HepG2 (cell line): ENCODE results near the gene ARL5B. TPM values are rescaled to one million over a fixed set of nuclear protein-coding genes. Genes with fewer than 3 reads are reported as not detected.

Source experiments
- ATAC-seq: fragments of 200-7000 bp; cut with Tn5 transposase; 3 replicates; pipeline ENCODE4 v1.9.1; 2020; ENCODE audit warnings: mild to moderate bottlenecking, moderate library complexity
- BruUV-seq: library from RNA; stranded (reverse); fragments of 400-500 nt; replicated peaks from 2 replicates; lab custom pipeline; 2021; lab: Mats Ljungman, UMichigan
- CTCF ChIA-PET: fragments of 300-600 bp; formaldehyde crosslinking; extraction: SDS; loops from one replicate; lab custom pipeline; 2021; ENCODE audit warnings: low total read pairs, inconsistent platforms, low intra/inter-chr PET ratio; lab: Yijun Ruan, JAX
- POLR2A ChIA-PET: fragments of 350-600 bp; sonication (Branson Sonifier 250); formaldehyde crosslinking; loops from one replicate; lab custom pipeline; 2020; ENCODE audit warnings: antibody characterized with exemption, inconsistent platforms; lab: Yijun Ruan, JAX
- DNase-seq: peaks from one replicate; pipeline ENCODE4 v3.0.0-alpha.2; 2015; ENCODE audit warnings: low spot score
- FAIRE-seq: peaks from 3 replicates; lab custom pipeline; 2011; peaks lifted over from hg19 to GRCh38; lab: Jason Lieb, UNC
- H2AFZ ChIP-seq: one replicate; pipeline ENCODE4 v1.6.1; 2011; ENCODE audit warnings: low read length, inconsistent platforms
- H3K27ac ChIP-seq: fragments of 300-600 bp; 3 replicates; pipeline ENCODE4 v1.8.0; 2011; ENCODE audit warnings: mixed run types, mild to moderate bottlenecking, mixed read lengths, low read length, inconsistent platforms; ENCODE audit not compliant: insufficient read depth; ENCODE audit errors: extremely low read length
- H3K27me3 ChIP-seq, 2 experiments: fragments of 200-600 bp in 1 of 2; 2 replicates in 1 of 2; 3 replicates in 1 of 2; pipeline versions ENCODE4 v1.6.0 to v1.8.0; 2011; ENCODE audit warnings: low read length in 2 of 2, mild to moderate bottlenecking in 2 of 2, moderate library complexity in 2 of 2, inconsistent platforms in 1 of 2; ENCODE audit not compliant: insufficient read depth in 2 of 2, control insufficient read depth in 1 of 2
- H3K36me3 ChIP-seq, 2 experiments: fragments of 200-600 bp in 1 of 2; replicated peaks in 1 of 2; 2 replicates in 1 of 2; 3 replicates in 1 of 2; pipeline versions ENCODE4 v1.5.1 to v1.8.0; 2011; ENCODE audit warnings: low read length in 2 of 2, inconsistent platforms in 1 of 2; ENCODE audit not compliant: insufficient read depth in 2 of 2, control insufficient read depth in 1 of 2
- H3K4me1 ChIP-seq: 2 replicates; pipeline ENCODE4 v1.5.1; 2012; ENCODE audit warnings: low read length, inconsistent platforms; ENCODE audit not compliant: insufficient read depth
- H3K4me2 ChIP-seq: 2 replicates; pipeline ENCODE4 v1.6.0; 2011; ENCODE audit warnings: low read depth, low read length, inconsistent platforms
- H3K4me3 ChIP-seq, 3 experiments: fragments of 200-600 bp in 1 of 3; sonication (generic), shearing (Covaris generic) in 1 of 3; replicated peaks in 1 of 3; 2 replicates each; pipeline ENCODE4 v1.5.1; 2011 to 2016; ENCODE audit warnings: low read length in 3 of 3, inconsistent platforms in 2 of 3, low read depth in 2 of 3, mild to moderate bottlenecking in 2 of 3, control low read depth in 1 of 3, mixed read lengths in 1 of 3; ENCODE audit not compliant: insufficient read depth in 1 of 3
- H3K79me2 ChIP-seq: one replicate; pipeline ENCODE4 v1.6.1; 2011; ENCODE audit warnings: low read length, inconsistent platforms; ENCODE audit not compliant: insufficient read depth
- H3K9ac ChIP-seq: 2 replicates; pipeline ENCODE4 v1.6.0; 2011; ENCODE audit warnings: mild to moderate bottlenecking, low read depth, low read length, inconsistent platforms; ENCODE audit not compliant: insufficient read depth
- H3K9me3 ChIP-seq: 2 replicates; pipeline ENCODE4 v1.5.1; 2012; ENCODE audit warnings: mild to moderate bottlenecking, low read length
- H4K20me1 ChIP-seq: 2 replicates; pipeline ENCODE4 v1.6.0; 2011; ENCODE audit warnings: inconsistent platforms, mild to moderate bottlenecking, low read length, moderate library complexity; ENCODE audit not compliant: insufficient read depth
- FOXM1 ChIP-seq: sonication (generic); formaldehyde crosslinking; IDR thresholded peaks from 2 replicates; pipeline ENCODE4 v1.5.0; 2020; ENCODE audit warnings: missing genetic modification reagents
- GATA4 ChIP-seq: sonication (generic); IDR thresholded peaks from 2 replicates; pipeline ENCODE4 v1.6.1; 2016; ENCODE audit warnings: antibody characterized with exemption, low read depth, borderline replicate concordance
- KLF15 ChIP-seq: sonication (generic); formaldehyde crosslinking; IDR thresholded peaks from 2 replicates; pipeline ENCODE4 v1.8.1; 2023; ENCODE audit warnings: borderline replicate concordance, mild to moderate bottlenecking, inconsistent platforms, missing genetic modification reagents, mixed read lengths
- ZBTB8A ChIP-seq: sonication (generic); formaldehyde crosslinking; IDR thresholded peaks from 2 replicates; pipeline ENCODE4 v1.4.0; 2020; ENCODE audit warnings: mild to moderate bottlenecking, low read depth, missing genetic modification reagents, borderline replicate concordance
- ZNF317 ChIP-seq: sonication (generic); formaldehyde crosslinking; IDR thresholded peaks from 2 replicates; pipeline ENCODE4 v1.5.0; 2020; ENCODE audit warnings: mild to moderate bottlenecking, missing genetic modification reagents
- WGBS: methylation state at CpG from one replicate; pipeline ENCODE4 v1.1.6; 2017; ENCODE audit warnings: low lambda C conversion rate; 5-methylcytosine and 5-hydroxymethylcytosine counted together
- in situ Hi-C: cut with HindIII; loops from 2 replicates; pipeline ENCODE4 v1.10.0; 2017; ENCODE audit warnings: low pct_unique_long_range_greater_than_20kb; ENCODE audit not compliant: extremely low pct_ligation_motif_present
- intact Hi-C: fragments of 100-400 bp; cut with micrococcal nuclease; formaldehyde crosslinking; loops from one replicate; pipeline ENCODE4 v1.10.0; 2022; ENCODE audit not compliant: unreplicated experiment
- polyA plus RNA-seq, 8 experiments: library from polyadenylated mRNA; depleted of rRNA in 3 of 8; stranded (reverse) in 7 of 8; unstranded in 1 of 8; fragments of >200 nt; fragmentation: Illumina TruSeq in 4 of 8; extraction: Trizol in 4 of 8; gene quantifications; 2 replicates each; pipeline versions ENCODE4 v1.2.1 to v1.2.3, GENCODE V29; 2011 to 2016; ENCODE audit warnings: low read depth in 4 of 8, missing spikeins in 1 of 8, mixed read lengths in 1 of 8; ENCODE audit not compliant: insufficient read depth in 1 of 8
- total RNA-seq, 5 experiments: library from RNA; depleted of rRNA; stranded (reverse); fragments of >200 nt; fragmentation: Illumina TruSeq; extraction: Trizol; gene quantifications; 2 replicates each; pipeline ENCODE4 v1.2.3, GENCODE V29; 2016; ENCODE audit warnings: low read depth in 1 of 5
- TF ChIP-seq, protein P1 (sequence below): sonication (generic); formaldehyde crosslinking; IDR thresholded peaks from 2 replicates; pipeline ENCODE4 v1.5.1; 2020; ENCODE audit warnings: missing genetic modification reagents, mild to moderate bottlenecking, borderline replicate concordance
- TF ChIP-seq, protein P2 (sequence below): sonication (generic); formaldehyde crosslinking; IDR thresholded peaks from 2 replicates; pipeline ENCODE4 v1.5.0; 2020; ENCODE audit warnings: mild to moderate bottlenecking, missing genetic modification reagents

Gene ARL5B
- total and polyA plus RNA-seq, 2 of the 13 experiments (the other 11 are each of a cell fraction or from before 2014, with no cell fraction given) = 26.6 to 32.7 TPM

DNA sequence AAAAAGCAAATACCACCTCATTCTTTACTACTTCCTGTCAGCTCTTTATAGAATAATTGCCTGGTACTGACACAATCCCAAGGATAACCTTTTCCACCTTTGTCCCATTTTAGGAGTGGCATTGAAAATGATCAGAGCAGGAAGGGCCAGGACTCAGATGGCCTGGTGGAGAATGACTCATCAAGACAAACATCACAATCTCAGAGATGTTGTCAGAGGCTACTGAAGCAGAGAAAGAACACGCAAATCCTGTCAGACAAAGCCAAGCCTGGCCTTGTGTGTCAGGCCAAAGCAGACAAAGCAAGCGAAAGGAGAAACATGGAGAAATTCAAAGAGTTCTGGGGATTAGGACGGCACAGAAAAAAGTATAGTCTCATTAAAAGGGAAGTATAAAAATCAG, 48.7 kb upstream of the ARL5B start (continued):
- peak; percentile 39; the same call in 1 of the 2 replicates for TF ChIP-seq GATA4
- no peak for TF ChIP-seq KLF15 (CRISPR knock-in tag)
- no peak for TF ChIP-seq FOXM1 (CRISPR knock-in tag)
- TF ChIP-seq, protein P1, sequence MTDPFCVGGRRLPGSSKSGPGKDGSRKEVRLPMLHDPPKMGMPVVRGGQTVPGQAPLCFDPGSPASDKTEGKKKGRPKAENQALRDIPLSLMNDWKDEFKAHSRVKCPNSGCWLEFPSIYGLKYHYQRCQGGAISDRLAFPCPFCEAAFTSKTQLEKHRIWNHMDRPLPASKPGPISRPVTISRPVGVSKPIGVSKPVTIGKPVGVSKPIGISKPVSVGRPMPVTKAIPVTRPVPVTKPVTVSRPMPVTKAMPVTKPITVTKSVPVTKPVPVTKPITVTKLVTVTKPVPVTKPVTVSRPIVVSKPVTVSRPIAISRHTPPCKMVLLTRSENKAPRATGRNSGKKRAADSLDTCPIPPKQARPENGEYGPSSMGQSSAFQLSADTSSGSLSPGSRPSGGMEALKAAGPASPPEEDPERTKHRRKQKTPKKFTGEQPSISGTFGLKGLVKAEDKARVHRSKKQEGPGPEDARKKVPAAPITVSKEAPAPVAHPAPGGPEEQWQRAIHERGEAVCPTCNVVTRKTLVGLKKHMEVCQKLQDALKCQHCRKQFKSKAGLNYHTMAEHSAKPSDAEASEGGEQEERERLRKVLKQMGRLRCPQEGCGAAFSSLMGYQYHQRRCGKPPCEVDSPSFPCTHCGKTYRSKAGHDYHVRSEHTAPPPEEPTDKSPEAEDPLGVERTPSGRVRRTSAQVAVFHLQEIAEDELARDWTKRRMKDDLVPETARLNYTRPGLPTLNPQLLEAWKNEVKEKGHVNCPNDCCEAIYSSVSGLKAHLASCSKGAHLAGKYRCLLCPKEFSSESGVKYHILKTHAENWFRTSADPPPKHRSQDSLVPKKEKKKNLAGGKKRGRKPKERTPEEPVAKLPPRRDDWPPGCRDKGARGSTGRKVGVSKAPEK (CRISPR knock-in tag) = no peak

DNA sequence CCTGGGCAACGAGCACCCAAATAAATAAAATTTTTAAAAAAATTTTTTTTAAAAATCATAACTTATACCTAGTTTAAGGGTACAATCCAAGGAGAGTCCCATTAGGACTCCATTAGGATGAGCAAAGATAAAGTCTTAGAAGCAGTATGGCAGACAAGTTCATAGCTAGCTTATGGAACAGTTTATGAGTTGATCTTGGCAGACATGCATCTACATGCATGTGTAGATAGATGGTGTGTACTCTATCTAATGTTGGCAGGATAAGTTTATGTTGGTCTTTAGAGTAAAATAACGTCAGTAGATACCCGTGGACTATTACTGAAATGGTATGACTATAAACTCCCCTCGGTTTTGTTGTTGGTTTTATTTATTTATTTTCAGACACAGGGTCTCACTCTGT, 48.1 kb upstream of the ARL5B start:
- POLR2A ChIA-PET = interaction anchor here (1.2 to 2.9 kb wide), 4 partner anchors 17 to 56 kb away, joined by 3 to 15 read pairs (median 6); no protein-coding TSS in a partner anchor
- H3K4me2 ChIP-seq = peak overlapping the region; percentile 54
- peak overlapping the region; percentile 74 for H3K27ac ChIP-seq
- H3K79me2 ChIP-seq = no peaks in the 10 kb centered on the region
- CTCF ChIA-PET = no interaction called here
- H3K4me3 ChIP-seq = no peak overlapping the region
- ATAC-seq (no peak), FAIRE-seq (no peak), DNase-seq (no peak)
- H3K9ac ChIP-seq = peak overlapping the region; percentile 68; the same call in 1 of the 2 replicates
- H3K36me3 ChIP-seq = peaks cover 1 to 4% of the 10 kb centered on the region in 2 experiments; a peak in 2 of 5 replicates
- 91% methylated on average over 4 of the region's 4 CpGs for WGBS
- in situ Hi-C loops (no loop called here), intact Hi-C loops (loop anchor here (2.0 kb wide), 1 partner anchor 40 kb away; the partner anchor contains the start of gene NSUN6)
- H2AFZ ChIP-seq = no peak overlapping the region
- no TSS peak for BruUV-seq
- H4K20me1 ChIP-seq = no peaks in the 10 kb centered on the region
- TF ChIP-seq, protein P2, sequence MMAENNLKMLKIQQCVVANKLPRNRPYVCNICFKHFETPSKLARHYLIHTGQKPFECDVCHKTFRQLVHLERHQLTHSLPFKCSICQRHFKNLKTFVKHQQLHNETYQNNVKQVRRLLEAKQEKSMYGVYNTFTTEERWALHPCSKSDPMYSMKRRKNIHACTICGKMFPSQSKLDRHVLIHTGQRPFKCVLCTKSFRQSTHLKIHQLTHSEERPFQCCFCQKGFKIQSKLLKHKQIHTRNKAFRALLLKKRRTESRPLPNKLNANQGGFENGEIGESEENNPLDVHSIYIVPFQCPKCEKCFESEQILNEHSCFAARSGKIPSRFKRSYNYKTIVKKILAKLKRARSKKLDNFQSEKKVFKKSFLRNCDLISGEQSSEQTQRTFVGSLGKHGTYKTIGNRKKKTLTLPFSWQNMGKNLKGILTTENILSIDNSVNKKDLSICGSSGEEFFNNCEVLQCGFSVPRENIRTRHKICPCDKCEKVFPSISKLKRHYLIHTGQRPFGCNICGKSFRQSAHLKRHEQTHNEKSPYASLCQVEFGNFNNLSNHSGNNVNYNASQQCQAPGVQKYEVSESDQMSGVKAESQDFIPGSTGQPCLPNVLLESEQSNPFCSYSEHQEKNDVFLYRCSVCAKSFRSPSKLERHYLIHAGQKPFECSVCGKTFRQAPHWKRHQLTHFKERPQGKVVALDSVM (CRISPR knock-in tag) = 0 out of 2 replicates have a peak, but pooled peaks have one; percentile 20
- TF ChIP-seq ZBTB8A (CRISPR knock-in tag) (no peak), ZNF317 (CRISPR knock-in tag) (no peak)
- no peaks in the 10 kb centered on the region for H3K27me3 ChIP-seq
- H3K4me1 ChIP-seq = peaks cover 64% of the 10 kb centered on the region
- no peaks in the 10 kb centered on the region for H3K9me3 ChIP-seq
